ENCODE measurements around the gene ST6GALNAC1.

The ST6GALNAC1 gene

DNA sequence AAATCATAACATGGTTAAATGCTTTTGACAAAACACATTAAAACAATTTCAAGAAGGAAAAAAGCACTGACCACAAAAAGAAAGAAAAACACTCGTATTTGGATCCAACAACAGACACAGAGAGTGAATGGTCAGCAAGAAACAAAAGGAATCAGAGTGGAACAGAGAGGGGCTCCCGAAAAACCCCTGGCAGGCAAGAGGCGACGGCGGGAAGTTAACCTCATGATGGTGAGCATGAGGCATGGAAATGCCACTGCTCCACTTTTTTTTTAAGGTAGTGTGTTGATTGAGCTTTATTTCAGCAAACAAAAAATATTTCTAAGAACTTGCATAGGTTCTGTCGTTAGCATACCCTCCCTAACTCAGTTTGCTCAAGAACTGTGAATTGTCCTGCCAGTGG, 32.1 kb upstream of the ST6GALNAC1 start:
- no peak for DNase-seq

DNA sequence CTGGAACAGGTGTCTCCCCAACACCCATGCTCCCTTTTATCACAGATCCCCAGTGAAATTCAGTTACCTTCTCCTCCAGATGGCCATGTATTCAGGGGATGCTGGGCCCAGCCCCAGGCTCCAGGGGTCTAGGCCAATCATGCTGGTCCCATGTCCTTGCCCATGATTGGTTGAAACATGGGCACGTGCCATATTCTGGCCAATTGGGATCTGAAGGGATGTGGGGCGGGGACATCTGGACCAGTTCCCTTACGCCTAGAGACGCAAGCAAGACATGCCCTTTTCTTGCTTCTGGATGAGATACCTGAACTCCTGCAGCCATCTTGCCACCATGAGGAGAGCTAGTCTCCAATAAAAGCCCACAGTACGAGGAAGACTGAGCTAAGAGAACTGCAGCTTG, 31.0 kb upstream of the ST6GALNAC1 start:
- no peak for DNase-seq

DNA sequence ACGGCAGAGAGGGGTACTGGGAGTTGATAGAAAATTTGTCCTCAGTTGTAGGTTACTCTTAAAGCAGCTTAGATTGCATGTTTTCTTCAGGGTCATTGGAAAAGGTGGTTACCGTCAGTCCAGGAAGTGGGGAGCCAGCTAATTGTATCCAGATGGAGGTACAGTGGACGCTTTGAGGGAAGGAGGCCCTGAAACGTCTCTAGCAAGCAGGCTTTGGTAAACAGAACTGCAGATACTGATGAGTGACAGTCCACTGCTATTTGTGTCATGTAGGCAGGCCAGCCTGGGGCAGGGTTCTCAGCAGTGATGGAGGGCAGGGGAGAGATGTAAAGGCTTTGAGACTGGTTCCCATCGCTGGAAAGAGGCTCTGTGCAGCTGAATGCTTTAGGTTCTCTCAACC, 30.2 kb upstream of the ST6GALNAC1 start:
- no peak for DNase-seq

DNA sequence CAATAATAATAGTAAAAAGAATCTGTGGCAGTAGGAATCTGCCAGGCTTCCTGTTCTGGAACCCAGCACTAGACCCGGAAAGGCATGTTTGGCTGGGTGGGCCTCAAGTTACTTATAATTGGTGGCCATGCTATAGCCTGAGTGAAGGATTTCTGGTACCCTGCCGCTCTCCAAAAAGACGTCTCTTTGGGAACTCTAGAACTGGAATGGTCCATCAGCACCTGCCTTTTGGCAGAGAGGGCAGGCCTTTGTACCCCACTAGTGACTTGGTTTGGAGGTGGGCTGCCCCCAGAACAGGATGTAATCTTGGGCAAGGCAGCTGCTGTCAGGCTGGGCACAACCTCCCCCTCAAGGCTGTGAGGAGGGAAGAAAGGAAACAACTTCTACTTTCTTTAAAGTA, 29.3 kb upstream of the ST6GALNAC1 start:
- no peak for DNase-seq

DNA sequence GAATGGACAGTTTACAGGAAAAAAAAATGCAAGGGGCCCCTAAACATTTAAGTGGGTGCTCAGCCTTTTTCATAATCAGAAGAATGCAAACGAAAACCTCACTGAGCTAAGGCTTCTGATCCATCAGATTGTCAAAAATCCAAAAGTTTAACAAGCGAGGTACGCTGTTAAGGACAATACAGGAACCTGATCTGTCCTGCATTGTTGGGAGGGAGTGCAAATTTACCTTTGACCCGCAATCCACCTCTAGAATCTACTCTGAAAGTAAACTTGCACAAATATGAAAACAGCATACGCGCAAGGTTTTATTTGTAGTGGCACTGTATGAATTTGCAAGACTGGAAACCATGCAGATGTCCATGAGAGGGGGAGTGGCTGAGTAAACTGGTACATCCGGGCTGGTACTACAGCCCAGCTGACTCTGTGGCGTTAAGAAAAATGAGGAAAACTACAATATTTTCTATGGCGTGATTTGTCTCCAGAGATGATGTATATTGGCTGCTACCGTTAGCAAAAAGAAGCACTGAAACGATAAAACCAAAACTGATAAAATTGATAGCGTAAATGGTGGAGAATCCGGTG, 28.8 kb upstream of the ST6GALNAC1 start:
- no peak for DNase-seq

DNA sequence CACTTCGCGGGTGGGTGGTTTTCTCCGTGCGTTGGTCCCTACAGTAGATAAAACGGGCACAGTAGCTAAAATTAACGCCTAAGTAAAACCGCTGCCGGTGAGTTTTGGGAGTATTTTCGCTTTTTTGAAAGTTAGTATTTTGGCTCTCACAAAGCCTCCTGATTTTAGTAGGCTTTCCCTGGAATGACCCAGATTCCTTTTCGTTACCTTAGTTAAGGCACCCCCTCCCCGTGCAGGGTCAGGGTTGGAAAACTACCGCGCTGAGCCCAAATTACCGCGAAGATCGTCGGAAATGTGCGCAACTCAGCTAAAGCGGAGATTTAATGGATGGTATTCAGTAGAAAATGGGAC, 28.3 kb upstream of the ST6GALNAC1 start:
- DNase-seq = no peak

DNA sequence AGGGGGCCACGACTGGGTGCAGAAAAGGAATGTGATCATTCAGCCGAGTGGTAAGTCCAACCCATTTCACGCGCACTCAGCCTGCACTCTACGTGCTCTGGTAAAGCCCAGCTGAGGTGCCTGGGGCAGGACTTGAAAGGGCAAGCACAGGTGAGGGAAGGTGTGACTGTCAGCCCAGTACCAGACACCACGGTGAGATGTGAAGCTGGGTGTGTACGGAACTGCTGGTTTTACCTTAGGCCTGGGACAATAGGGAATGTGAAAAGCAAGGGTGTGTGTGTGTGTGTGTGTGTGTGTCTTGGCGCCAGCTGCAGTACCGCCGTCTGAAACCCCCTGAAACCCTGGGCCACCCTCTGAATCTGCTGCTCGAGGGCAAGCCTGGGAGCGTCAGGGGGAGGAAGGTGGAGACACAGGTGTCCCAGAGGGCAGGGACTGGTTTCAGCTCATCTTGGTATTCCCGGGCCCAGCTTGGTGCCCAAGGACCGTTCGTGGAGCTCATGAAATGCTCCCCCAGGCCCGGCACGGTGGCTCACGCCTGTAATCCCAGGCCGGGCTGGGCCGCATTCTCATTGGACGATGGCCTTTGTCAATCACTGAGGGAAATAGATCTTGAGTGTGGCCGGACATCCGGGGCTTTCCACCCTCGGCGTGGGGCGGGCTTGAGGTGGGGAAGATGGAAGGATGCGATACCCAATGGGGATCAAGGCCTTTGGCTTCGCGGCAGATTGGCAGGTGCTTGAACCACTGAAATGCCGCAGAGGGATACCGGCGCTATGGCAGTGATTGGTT, 27.8 kb upstream of the ST6GALNAC1 start:
- peak; percentile 88 for DNase-seq

DNA sequence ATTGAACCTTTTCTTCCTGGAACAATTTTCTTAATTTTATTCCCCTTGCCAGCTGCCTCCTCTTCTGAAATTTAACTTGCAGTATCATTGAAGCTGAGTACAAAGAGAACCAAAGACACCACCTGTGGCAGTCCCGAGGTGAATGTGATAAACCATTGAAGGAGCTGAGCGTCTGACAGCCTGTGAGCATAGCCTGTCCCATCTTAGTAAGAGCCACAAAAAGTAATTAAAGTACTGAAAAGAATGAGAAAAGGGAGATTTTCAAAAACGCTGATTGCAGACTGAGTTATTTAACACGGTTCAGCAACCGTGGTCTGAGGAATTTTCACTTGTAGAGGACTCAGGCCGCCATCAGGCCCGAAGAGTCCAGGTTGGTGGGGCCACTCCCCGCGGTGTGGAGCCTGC, 27.2 kb upstream of the ST6GALNAC1 start:
- DNase-seq = no peak

DNA sequence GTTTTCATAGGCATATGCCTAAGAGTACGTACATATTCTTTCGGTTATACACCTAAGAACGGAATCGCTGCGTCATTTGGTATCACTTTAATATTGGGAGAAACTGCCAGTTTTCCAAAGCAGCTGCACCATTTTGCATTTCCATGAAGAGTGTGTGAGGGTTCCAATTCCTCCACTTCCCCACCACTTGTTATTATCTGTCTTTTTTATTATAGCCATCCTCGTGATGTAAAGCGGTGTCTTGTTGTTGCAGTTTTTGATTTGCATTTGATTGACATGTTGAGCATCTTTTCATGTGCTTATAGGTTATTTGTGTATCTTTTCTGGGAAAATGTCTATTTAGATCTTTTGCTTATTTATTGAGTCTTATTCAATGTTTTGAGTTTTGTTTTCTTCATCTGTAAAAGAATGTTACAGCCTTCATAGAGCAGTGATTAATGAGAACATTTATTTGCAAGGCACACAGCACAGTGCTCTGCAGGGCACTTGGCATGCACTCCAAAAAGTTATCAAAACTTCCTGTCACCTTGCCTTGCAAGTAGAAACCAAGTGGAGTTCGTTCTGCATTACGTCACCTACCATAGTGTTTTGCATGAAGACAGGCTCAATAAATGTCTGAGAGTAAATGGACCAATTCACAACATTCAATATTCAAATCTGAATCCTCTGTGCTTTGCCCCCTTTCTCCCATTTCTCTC, 26.6 kb upstream of the ST6GALNAC1 start:
- DNase-seq = no peak

DNA sequence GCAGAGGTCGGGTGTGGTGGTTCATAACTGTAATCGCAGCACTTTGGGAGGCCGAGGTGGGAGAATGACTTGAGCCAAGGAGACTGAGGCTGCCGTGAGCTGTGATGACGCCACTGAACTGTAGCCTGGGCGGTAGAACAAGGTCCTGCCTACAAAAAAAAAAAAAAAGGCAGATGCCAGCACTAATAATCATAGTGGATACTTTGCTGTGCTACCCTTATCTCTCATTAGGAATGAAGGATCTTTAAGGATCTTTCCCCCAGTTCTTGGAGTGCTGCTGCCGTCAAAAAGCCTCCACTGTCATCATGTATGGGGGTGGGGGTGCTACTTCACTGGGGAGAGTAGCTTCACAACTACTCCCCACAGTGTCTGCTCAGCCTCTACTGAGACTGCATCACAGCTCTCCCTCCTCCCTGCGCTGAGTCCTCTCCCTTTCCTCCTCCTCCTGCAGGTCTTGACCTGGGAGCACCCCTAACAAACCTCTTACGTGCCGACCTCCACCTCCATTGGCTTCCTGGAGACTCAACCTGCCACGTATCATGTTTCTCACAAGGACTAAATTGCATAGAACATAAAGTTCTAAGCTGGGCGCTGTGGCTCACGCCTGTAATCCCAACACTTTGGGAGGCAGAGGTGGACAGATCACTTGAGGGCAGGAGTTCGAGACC, 24.4 kb upstream of the ST6GALNAC1 start:
- no peak for DNase-seq

DNA sequence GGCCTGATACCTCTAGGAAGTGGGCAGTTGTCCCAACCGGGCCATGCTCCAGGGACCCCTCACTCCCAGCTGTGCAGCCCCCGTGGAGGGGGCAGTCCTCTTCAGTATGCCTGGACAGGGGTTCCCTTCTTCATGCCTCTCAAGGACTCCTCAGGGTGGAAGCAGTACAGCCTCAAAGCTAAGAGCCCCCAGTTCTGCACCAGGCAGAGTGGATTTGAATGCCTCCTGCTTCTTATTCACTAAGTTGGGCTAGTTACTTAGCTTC, 23.9 kb upstream of the ST6GALNAC1 start:
- DNase-seq = no peak

DNA sequence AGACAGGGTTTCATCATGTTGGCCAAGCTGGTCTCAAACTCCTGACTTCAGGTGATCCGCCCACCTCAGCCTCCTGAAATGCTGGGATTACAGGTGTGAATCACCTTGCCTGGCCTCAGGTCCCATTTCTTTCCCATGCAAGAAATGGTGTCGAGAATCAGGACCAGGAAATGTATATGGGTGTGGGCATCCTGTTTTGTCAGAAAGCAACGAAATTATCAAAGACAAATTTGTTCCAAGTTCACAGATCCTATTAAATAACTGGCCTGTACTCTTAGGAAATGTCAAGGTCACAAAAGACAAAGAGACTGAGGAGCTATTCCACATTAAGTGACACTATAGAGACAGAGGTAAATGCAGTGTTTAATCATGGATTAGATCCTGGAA, 17.1 kb upstream of the ST6GALNAC1 start:
- DNase-seq = no peak

DNA sequence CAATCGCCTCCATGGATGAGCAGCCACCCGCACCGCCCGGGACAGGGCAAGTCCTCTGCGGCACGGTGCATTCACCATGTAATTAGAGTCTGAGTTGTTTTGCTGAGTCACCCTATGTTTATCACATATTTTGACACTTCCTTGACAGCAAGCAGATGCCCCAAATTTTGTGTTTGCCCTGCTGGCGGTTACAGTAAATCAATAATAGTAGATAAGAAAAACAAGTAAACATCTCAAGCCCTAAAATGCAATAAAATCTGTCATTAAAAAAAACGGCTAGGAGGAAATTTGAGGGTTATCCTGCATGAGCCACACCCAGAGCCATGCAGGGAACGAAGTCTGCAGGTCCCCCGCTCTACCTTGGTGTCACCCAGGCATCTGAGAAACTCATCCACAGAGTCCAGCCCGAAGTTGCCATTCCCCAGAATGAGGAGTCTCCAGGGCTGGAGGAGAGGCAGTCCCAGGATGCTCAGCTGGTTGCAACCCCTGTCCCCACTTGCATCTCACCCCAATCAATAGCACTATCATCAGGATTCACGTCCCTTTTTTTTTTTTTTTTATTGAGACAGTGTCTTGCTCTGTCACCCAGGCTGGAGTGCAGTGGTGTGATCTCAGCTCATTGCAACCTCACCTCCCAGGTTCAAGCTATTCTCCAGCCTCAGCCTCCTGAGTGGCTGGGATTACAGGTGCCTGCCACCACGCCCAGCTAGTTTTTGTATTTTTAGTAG, 16.5 kb upstream of the ST6GALNAC1 start:
- no peak for DNase-seq

DNA sequence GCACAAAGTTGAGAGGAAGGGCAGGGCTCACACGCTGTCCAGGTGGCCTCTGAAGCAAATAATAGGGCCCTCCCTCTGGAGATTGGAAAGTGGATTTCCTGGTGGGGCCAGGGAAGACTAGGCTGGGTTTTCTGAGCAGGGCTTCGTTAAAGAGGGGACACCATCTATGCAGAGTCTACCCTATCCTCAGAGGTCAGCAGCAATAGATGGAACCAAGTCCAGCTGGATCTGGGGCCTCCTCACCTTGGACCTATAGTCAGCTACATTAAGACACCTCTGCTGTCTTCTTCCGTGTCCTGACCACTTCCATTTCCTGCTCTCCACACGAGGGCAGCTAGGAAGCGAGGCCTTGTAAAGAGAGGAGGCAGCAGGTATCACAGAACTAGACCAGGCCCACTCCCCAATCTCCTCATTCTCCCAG, 14.7 kb upstream of the ST6GALNAC1 start:
- DNase-seq = no peak

DNA sequence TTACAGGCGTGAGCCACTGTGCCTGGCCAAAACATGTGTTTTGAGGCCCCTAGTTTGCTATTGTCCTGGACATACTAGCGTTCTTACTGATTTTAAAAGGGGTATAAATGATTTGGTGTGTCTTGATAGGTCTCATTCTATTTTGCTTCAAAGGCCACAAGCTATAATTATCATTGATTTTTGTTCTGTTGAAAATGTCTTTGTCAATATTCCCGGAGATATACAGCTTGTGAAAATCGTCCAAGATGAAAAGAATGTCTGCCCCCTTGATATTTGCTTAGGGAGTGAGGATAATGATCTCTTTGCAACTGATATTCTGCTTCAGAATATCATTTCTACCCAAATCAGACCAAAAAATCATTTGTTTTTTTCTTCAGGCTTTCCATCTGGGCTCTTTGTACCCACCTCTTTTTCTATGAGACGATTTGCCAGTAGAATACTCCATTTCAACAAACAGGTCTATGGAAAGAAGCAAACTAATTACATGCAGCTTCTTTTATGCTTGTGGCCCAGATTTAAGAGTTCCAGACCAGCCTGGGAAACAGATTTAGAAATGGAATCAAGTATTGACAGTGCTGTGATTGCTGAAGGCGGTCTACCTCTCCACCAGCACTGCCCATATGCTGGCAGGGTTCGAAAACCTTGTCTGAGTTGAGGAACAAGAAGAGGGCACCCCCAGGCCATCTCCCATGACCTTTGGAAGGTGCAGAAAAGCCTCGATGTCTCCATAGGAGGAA, 14.1 kb upstream of the ST6GALNAC1 start:
- DNase-seq = no peak

DNA sequence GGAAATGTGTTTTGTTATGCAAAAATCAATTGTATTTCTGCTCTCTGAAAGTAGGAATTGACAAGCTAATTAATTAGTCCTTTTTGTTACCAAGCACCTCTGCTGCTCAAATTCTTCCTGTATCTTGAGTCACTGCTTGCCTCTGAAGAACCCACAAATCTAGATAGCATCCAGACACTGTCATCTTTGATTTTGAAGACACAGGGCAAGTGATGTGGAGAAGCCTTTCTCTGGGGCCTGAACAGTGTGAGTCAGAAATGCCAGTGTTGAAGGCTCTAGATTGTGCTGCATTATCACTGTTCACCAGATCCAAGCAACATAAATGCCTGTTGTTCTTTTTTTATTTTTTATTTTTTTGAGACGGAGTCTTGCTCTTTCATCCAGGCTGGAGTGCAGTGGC, 10.9 kb upstream of the ST6GALNAC1 start:
- no peak for DNase-seq

DNA sequence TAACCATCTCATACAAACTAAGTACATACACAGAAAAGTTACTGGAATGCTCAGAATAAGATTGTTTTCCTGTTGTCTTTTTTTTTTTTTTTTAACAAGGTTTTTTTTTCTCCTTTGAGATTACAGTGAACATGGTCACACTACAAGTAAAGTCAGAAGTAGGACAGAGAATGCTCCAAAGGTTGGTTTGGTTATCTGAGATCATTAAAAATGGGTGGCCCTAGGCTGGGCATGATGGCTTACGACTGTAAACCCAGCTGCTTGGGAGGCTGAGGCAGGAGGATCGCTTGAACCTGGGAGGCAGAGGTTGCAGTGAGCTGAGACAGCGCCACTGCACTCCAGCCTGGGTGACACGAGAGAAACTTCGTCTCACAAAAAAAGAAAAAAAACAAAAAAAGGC, 6.9 kb upstream of the ST6GALNAC1 start:
- no peak for DNase-seq

DNA sequence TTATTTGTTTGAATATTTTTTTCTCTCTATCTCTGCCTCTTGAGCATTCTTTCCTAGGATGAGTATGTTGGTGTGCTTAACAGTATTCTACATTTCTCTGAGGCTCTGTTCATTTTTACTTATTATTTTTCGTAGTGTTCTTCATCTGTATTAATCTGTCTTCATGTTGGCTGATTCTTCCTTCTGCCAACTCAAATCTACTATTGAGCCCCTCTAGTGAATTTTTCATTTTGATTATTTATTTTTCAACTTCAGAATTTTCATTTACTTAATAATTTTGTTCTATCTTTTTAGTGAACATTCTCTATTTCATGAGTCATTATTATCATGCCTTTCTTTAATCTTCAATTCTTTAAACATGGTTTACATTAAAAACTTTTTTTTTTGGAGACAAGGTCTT, 3.2 kb upstream of the ST6GALNAC1 start:
- DNase-seq = no peak

DNA sequence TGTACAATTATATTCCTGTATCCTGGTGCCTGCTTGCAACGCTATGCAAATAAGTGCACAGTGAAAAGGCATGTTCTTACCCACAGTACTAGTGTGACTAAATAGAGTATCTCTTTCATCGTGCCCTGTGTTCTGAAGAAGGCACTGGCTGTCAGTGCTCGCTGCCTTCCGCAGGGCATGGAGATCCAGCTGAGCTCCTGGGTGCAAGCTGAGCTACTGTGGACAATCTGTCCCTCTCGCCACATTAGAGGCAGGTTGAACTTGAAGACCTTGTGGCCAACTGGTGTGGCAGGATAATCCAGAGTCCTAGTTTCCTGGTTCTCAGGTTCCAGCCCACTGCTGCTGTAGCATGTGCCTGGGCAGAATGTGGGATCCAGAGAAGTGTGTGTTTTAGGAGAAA, 1.9 kb upstream of the ST6GALNAC1 start:
- DNase-seq = no peak

DNA sequence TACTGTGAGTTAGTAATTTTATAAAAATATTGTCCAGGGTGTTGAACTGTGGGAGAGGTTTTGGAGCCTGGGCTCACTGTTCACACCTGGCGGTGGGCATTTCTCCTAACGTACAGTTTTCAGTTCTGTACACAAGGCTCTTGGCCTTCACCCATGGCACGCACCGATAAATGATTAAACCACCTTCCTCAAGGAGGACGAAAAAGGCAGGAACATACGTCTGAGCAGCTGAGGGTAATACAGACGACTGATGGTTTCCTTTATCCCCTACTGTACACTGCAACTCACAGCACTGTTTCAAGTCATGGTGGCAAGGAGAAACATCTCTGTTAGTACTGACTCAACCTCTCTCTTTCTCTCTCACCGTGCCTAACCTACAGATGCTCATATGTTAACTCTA, 1.4 kb upstream of the ST6GALNAC1 start:
- DNase-seq = no peak

DNA sequence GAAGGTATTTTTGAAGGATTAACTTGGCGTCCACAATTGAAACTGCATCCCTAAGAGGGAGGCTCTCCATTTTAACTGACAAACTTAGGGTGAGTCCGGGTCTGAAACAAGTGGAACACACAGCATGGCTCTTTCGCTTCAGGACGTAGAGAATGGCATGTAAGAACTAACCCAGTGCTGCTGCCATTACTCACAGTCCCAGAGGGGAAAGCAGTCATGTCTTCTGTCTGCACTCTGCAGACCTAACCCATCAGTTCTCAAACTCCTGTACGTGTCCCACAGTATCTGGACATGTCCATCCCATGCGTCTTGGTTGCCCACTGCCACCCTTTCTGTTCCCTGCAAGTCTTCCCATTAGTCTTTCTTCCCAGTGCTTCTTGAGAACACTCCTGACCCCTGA, 563 bp downstream of the ST6GALNAC1 start:
- DNase-seq = no peak

DNA sequence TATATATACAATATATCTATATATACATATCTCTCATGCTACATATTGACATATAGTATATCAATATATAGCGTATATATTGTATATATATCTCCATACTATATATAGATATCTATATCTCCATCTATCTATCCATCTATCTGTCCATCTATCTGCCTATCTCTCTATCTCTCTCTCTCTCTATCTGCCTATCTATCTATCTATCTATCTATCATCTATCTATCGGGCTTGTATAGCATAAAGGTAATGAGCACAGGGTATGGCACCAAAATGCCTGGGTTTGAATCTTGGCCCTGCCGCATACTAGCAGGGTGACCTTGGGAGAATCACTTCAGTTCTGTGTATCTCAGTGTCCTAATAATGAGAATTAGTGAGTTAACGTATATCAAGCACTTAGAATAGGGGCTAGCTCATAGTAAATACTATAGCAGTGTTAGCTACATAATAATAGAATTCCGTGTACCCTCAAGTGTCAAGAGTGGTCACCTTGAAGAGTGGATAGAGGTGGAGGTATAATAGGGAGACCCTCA, 1.5 kb downstream of the ST6GALNAC1 start:
- DNase-seq = no peak

Data from activated gamma-delta T cell (primary cell).